ENCODE results near the gene AKT3. TPM values are rescaled to one million over a fixed set of nuclear protein-coding genes. Genes with fewer than 3 reads are reported as not detected.
"Not testable (repeated sequence)": the region's sequence is repeated elsewhere in the genome, so short reads cannot be mapped to it uniquely, and the experiment has no call there.

AKT3 gene
- total RNA-seq, 8 experiments from 2014 or later: 7.7 to 99.3 (median 63.8) TPM

- Histone ChIP-seq H3K4me1 (replicated peaks in 1 of 2) (no peaks in the 10 kb centered on the region), H3K27ac (no peak overlapping the region), H3K4me3 (no peak overlapping the region)
- ATAC-seq (replicated peaks in 6 of 8): no peak
- in situ Hi-C loops (cut with MboI; ENCODE audit: low pct_unique_long_range_greater_than_20kb in 2 of 9, low sequenced_read_pairs in 9 of 9, unreplicated experiment in 9 of 9): no loop called here
- WGBS, 10 experiments: 60 to 100% (median 94%) methylated on average over 1 to 2 of the region's 2 CpGs; no CpG with 5 or more reads in 3 of the 10 experiments
Observed at GRCh38 chr1:243793298-243793697, 56.7 kb downstream of the AKT3 start.

GRCh38 chr1:243792891-243793290 is 57.2 kb downstream of the AKT3 start:
- no peak for ATAC-seq (replicated peaks in 6 of 8)
- in situ Hi-C loops (cut with MboI; ENCODE audit: low pct_unique_long_range_greater_than_20kb in 2 of 9, low sequenced_read_pairs in 9 of 9, unreplicated experiment in 9 of 9): no loop called here
- 16 to 90% (median 75%) methylated on average over 1 to 3 of the region's 3 CpGs for WGBS, 10 experiments
- Histone ChIP-seq H3K27ac (no peak overlapping the region), H3K4me1 (replicated peaks in 1 of 2) (no peaks in the 10 kb centered on the region), H3K4me3 (no peak overlapping the region)

- Histone ChIP-seq H3K4me1 (replicated peaks in 1 of 2) (no peaks in the 10 kb centered on the region), H3K4me3 (no peak overlapping the region), H3K27ac (no peak overlapping the region)
- in situ Hi-C loops (cut with MboI; ENCODE audit: low pct_unique_long_range_greater_than_20kb in 2 of 9, low sequenced_read_pairs in 9 of 9, unreplicated experiment in 9 of 9): no loop called here
- WGBS, 10 experiments: 17 to 100% (median 92%) methylated on average over 1 to 2 of the region's 2 CpGs; no CpG with 5 or more reads in 1 of the 10 experiments
- no peak for ATAC-seq (replicated peaks in 6 of 8)
Observed at GRCh38 chr1:243792401-243792800, 57.6 kb downstream of the AKT3 start.

GRCh38 chr1:243791586-243792267 is 58.3 kb downstream of the AKT3 start:
- no peaks in the 10 kb centered on the region for H3K4me1 ChIP-seq (replicated peaks in 1 of 2)
- in situ Hi-C loops (cut with MboI; ENCODE audit: low pct_unique_long_range_greater_than_20kb in 2 of 9, low sequenced_read_pairs in 9 of 9, unreplicated experiment in 9 of 9): no loop called here
- H3K4me3 ChIP-seq: no peak overlapping the region
- no peak overlapping the region for H3K27ac ChIP-seq
- no peak for ATAC-seq (replicated peaks in 6 of 8)
- WGBS, 10 experiments: 25 to 100% (median 78%) methylated on average over 1 to 4 of the region's 4 CpGs

GRCh38 chr1:243790404-243790803 is 59.6 kb downstream of the AKT3 start:
- in situ Hi-C loops (cut with MboI; ENCODE audit: low pct_unique_long_range_greater_than_20kb in 2 of 9, low sequenced_read_pairs in 9 of 9, unreplicated experiment in 9 of 9): no loop called here
- ATAC-seq (replicated peaks in 6 of 8): no peak
- Histone ChIP-seq H3K4me1 (replicated peaks in 1 of 2) (no peaks in the 10 kb centered on the region), H3K4me3 (no peak overlapping the region), H3K27ac (no peak overlapping the region)
- 88 to 100% (median 100%) methylated on average over 1 to 3 of the region's 3 CpGs; no CpG with 5 or more reads in 2 of the 10 experiments for WGBS, 10 experiments

GRCh38 chr1:243786531-243786930 is 63.5 kb downstream of the AKT3 start:
- Histone ChIP-seq H3K4me1 (replicated peaks in 1 of 2) (no peaks in the 10 kb centered on the region), H3K27ac (no peak overlapping the region), H3K4me3 (no peak overlapping the region)
- WGBS, 10 experiments: 73 to 100% (median 96%) methylated on average over 1 to 3 of the region's 3 CpGs; no CpG with 5 or more reads in 2 of the 10 experiments
- no peak for ATAC-seq (replicated peaks in 6 of 8)
- in situ Hi-C loops (cut with MboI; ENCODE audit: low pct_unique_long_range_greater_than_20kb in 2 of 9, low sequenced_read_pairs in 9 of 9, unreplicated experiment in 9 of 9): no loop called here

GRCh38 chr1:243784506-243784905 is 65.5 kb downstream of the AKT3 start:
- no peak for ATAC-seq (replicated peaks in 6 of 8)
- no peak overlapping the region for H3K27ac ChIP-seq

GRCh38 chr1:243783714-243784113 is 66.3 kb downstream of the AKT3 start:
- WGBS, 10 experiments: 29 to 100% (median 88%) methylated on average over 1 to 2 of the region's 2 CpGs
- no peaks in the 10 kb centered on the region for H3K4me1 ChIP-seq (replicated peaks in 1 of 2)
- no peak overlapping the region for H3K27ac ChIP-seq
- ATAC-seq (replicated peaks in 6 of 8): no peak
- in situ Hi-C loops (cut with MboI; ENCODE audit: low pct_unique_long_range_greater_than_20kb in 2 of 9, low sequenced_read_pairs in 9 of 9, unreplicated experiment in 9 of 9): no loop called here
- no peak overlapping the region for H3K4me3 ChIP-seq

More at GRCh38 chr1:243784506-243784905, 65.5 kb downstream of the AKT3 start:
- 72 to 100% (median 93%) methylated on average over 1 to 8 of the region's 8 CpGs; no CpG with 5 or more reads in 1 of the 10 experiments for WGBS, 10 experiments
- in situ Hi-C loops (cut with MboI; ENCODE audit: low pct_unique_long_range_greater_than_20kb in 2 of 9, low sequenced_read_pairs in 9 of 9, unreplicated experiment in 9 of 9): no loop called here
- Histone ChIP-seq H3K4me3 (no peak overlapping the region), H3K4me1 (replicated peaks in 1 of 2) (no peaks in the 10 kb centered on the region)

- in situ Hi-C loops (cut with MboI; ENCODE audit: low pct_unique_long_range_greater_than_20kb in 2 of 9, low sequenced_read_pairs in 9 of 9, unreplicated experiment in 9 of 9); ATAC-seq (replicated peaks in 6 of 8): not testable (repeated sequence)
Observed at GRCh38 chr1:243772361-243773050, 77.5 kb downstream of the AKT3 start.

GRCh38 chr1:243770860-243771259 is 79.2 kb downstream of the AKT3 start:
- peaks cover 2 to 3% of the 10 kb centered on the region in 2 donors for H3K4me1 ChIP-seq (replicated peaks in 1 of 2)
- no peak overlapping the region for H3K4me3 ChIP-seq
- no peak overlapping the region for H3K27ac ChIP-seq
- WGBS, 10 experiments: 0 to 100% (median 18%) methylated on average over 1 of the region's 1 CpG; no CpG with 5 or more reads in 1 of the 10 experiments
- peak in 1 of 8 experiments; percentile 71 for ATAC-seq (replicated peaks in 6 of 8)
- in situ Hi-C loops (cut with MboI; ENCODE audit: low pct_unique_long_range_greater_than_20kb in 2 of 9, low sequenced_read_pairs in 9 of 9, unreplicated experiment in 9 of 9): no loop called here

More at GRCh38 chr1:243772361-243773050, 77.5 kb downstream of the AKT3 start:
- WGBS, 10 experiments: 100% methylated on average over 2 to 3 of the region's 4 CpGs; no CpG with 5 or more reads in 7 of the 10 experiments
- H3K27ac ChIP-seq; H3K4me3 ChIP-seq; H3K4me1 ChIP-seq (replicated peaks in 1 of 2): not testable (repeated sequence)

GRCh38 chr1:243765676-243766075 is 84.4 kb downstream of the AKT3 start:
- 55 to 90% (median 75%) methylated on average over 1 to 2 of the region's 2 CpGs; no CpG with 5 or more reads in 1 of the 10 experiments for WGBS, 10 experiments
- H3K4me3 ChIP-seq: no peak overlapping the region
- ATAC-seq (replicated peaks in 6 of 8): no peak
- in situ Hi-C loops (cut with MboI; ENCODE audit: low pct_unique_long_range_greater_than_20kb in 2 of 9, low sequenced_read_pairs in 9 of 9, unreplicated experiment in 9 of 9): no loop called here
- no peak overlapping the region for H3K27ac ChIP-seq
- H3K4me1 ChIP-seq (replicated peaks in 1 of 2): peaks cover 2 to 3% of the 10 kb centered on the region in 2 donors

- no peak for ATAC-seq (replicated peaks in 6 of 8)
- WGBS, 10 experiments: 45 to 91% (median 76%) methylated on average over 4 to 5 of the region's 5 CpGs
- Histone ChIP-seq H3K4me1 (replicated peaks in 1 of 2) (peaks cover 2 to 3% of the 10 kb centered on the region in 2 donors), H3K4me3 (no peak overlapping the region), H3K27ac (no peak overlapping the region)
- in situ Hi-C loops (cut with MboI; ENCODE audit: low pct_unique_long_range_greater_than_20kb in 2 of 9, low sequenced_read_pairs in 9 of 9, unreplicated experiment in 9 of 9): no loop called here
Observed at GRCh38 chr1:243763806-243764205, 86.2 kb downstream of the AKT3 start.

- ATAC-seq (replicated peaks in 6 of 8): no peak
- Histone ChIP-seq H3K4me1 (replicated peaks in 1 of 2) (no peaks in the 10 kb centered on the region), H3K4me3 (no peak overlapping the region), H3K27ac (no peak overlapping the region)
- 93 to 100% (median 98%) methylated on average over 1 to 8 of the region's 8 CpGs; no CpG with 5 or more reads in 3 of the 10 experiments for WGBS, 10 experiments
- in situ Hi-C loops (cut with MboI; ENCODE audit: low pct_unique_long_range_greater_than_20kb in 2 of 9, low sequenced_read_pairs in 9 of 9, unreplicated experiment in 9 of 9): no loop called here
Observed at GRCh38 chr1:243758647-243759046, 91.4 kb downstream of the AKT3 start.

All from motor neuron (in vitro differentiated cells).